ENCODE results near the gene MRTFA. TPM values are rescaled to one million over a fixed set of nuclear protein-coding genes. Genes with fewer than 3 reads are reported as not detected.
"Not testable (repeated sequence)": the region's sequence is repeated elsewhere in the genome, so short reads cannot be mapped to it uniquely, and the experiment has no call there.

MRTFA gene
- polyA plus RNA-seq (ENCODE audit: insufficient read length): 22.7 TPM
- long read RNA-seq, donor 1, partial matches to known transcripts: 11 of 12 reads
- long read RNA-seq, donor 1, other reads (novel, unspliced or antisense): 0 of 12 reads
- long read RNA-seq, donor 2, partial matches to known transcripts: 5 of 7 reads
- long read RNA-seq, donor 2, other reads (novel, unspliced or antisense): 0 of 7 reads
- long read RNA-seq, donor 3, partial matches to known transcripts: 0 of 2 reads
- long read RNA-seq, donor 3, other reads (novel, unspliced or antisense): 0 of 2 reads
- long read RNA-seq, donor 4: 0 reads
- long read RNA-seq, donor 5, full-length matches to known transcripts: 3 of 3 reads
- long read RNA-seq, donor 5, partial matches to known transcripts: 0 of 3 reads
- long read RNA-seq, donor 5, other reads (novel, unspliced or antisense): 0 of 3 reads
- long read RNA-seq, donor 6, partial matches to known transcripts: 5 of 7 reads
- long read RNA-seq, donor 6, other reads (novel, unspliced or antisense): 0 of 7 reads
- long read RNA-seq, donor 7, partial matches to known transcripts: 6 of 6 reads
- long read RNA-seq, donor 7, other reads (novel, unspliced or antisense): 0 of 6 reads
- long read RNA-seq, donor 8, full-length matches to known transcripts: 3 of 3 reads
- long read RNA-seq, donor 8, partial matches to known transcripts: 0 of 3 reads
- long read RNA-seq, donor 8, other reads (novel, unspliced or antisense): 0 of 3 reads

- peak; percentile 100 for DNase-seq
Measured at GRCh38 chr22:40636380-40637182, at the start of gene MRTFA. TSS of gene MRTFA (minus strand) at chr22:40636719.

- no peak for DNase-seq
Measured at GRCh38 chr22:40685406-40685805, 48.9 kb upstream of the MRTFA start.

GRCh38 chr22:40684728-40685127, 48.2 kb upstream of the MRTFA start:
- DNase-seq: no peak

DNA sequence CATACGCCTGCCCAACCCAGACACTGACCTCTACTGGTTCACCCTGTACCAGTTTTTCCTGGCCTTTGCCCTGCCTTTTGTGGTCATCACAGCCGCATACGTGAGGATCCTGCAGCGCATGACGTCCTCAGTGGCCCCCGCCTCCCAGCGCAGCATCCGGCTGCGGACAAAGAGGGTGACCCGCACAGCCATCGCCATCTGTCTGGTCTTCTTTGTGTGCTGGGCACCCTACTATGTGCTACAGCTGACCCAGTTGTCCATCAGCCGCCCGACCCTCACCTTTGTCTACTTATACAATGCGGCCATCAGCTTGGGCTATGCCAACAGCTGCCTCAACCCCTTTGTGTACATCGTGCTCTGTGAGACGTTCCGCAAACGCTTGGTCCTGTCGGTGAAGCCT, 44.9 kb upstream of the MRTFA start:
- no peak for DNase-seq

DNA sequence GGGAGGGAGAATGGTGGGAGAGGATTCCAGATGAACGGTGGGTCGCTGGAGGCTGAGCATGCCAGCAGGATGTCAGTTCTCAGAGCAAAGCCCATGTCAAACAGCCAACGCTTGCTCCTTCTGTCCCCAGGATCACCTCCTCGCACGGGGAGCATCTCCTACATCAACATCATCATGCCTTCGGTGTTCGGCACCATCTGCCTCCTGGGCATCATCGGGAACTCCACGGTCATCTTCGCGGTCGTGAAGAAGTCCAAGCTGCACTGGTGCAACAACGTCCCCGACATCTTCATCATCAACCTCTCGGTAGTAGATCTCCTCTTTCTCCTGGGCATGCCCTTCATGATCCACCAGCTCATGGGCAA, 44.3 kb upstream of the MRTFA start:
- no peak for DNase-seq

DNA sequence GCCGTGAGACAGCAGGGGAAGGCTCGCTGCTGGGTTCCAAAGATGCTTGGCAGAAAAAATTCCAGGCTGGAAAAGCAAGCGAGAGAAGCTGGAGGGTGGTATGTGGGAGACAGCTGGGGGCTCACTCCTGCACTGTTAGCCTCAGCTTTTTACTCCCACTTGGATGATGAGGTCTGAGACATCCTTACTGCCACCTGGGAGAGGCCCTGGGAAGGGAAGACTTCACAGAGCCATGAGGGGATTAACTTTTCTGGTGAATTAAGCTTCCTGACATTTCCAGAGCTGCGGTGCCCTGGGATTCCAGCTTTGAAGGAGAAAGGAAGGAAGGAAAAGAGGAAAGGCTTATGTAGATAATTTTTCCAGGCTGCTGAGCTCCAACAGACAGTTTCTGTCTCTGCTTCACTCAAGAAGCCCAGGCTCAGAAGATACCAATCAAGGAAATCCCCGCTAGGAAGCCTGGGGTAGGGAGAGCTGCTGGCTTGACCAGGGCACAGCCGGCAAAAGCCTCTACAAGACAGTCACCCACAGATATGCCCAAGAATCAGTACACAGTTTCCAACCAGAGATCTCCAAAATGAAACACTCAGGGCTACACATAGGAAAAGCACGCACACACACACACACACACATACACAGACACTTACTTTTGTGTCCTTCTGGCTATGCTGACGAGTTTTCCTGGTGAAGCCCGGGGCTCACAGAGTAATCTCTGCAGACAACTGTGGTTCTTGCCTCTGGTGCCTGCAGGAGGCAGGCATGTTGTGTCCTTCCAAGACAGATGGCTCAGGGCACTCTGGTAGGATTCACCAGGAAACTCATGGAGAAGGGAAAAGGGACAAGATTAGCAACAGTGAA, 43.7 kb upstream of the MRTFA start:
- DNase-seq: no peak

- DNase-seq: no peak
Measured at GRCh38 chr22:40679249-40679963, 42.9 kb upstream of the MRTFA start, which contains the start of gene MCHR1. TSS of gene MCHR1 (plus strand) at chr22:40679484. CDS start at chr22:40679653, 169 bp downstream.

- no peak for DNase-seq
Measured at GRCh38 chr22:40678493-40679248, 42.2 kb upstream of the MRTFA start.

- no peak for DNase-seq
Measured at GRCh38 chr22:40676644-40677043, 40.1 kb upstream of the MRTFA start.

- DNase-seq: not testable (repeated sequence)
Measured at GRCh38 chr22:40676166-40676565, 39.6 kb upstream of the MRTFA start.

DNA sequence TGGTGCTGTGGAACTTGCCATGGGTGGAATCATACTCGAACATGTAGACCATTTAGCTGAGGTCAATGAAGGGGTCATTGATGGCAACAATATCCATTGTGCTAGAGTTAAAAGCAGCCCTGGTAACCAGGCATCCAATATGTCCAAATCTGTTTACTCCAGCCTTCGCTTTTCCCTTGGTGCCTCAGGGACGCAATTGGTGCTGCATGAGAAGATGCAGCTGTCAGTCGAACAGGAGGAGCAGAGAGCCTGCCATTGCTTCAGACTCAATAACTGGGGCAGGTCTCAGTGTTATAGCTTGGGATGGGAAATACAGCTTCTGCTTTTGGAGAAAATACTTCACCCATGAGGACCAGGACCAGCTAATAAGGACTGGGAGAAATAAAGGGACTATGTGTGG, 37.8 kb upstream of the MRTFA start:
- no peak for DNase-seq

DNA sequence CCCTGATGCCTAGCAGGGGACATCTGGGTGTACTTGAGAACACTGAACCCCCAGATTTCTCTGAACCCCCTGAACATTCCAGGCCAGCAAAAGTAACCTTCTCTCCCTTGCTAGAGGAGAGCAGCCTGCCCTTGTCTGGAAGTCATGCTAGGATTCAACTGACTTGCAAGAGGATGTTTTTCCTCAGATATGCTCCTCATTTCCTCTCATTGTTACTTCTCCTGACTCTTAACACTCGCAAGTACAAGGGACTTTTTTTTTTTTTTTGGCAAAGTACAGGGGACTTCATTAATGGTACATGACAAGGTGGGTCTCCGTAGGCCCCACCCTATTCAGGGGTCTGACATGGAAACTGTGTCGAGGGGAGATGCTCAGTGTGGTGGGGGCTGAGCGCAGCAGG, 36.5 kb upstream of the MRTFA start:
- no peak for DNase-seq

DNA sequence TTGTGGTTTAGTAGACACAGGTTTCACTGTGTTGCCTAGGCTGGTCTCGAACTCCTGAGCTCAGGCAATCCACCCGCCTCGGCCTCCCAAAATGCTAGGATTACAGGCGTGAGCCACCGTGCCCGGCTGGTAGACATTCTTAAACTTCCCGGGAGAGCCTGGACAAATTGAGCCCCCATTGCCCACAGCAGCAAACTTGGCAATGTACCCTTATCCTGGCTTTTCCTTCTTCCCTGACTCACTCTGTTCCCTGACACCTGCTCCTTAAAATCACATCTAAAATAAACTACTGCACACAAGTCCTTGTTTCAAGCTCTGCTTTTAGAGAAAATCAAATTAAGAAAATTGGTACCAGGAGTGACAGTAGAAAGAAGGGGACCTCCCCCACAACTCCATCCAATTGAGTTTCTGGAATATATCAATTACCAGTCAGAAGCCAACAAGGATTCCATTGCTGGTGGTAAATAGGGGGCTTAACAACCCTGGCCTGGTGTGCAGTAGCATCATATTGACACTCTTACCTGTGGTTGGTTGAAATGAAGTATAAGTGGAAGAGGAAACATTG, 35.4 kb upstream of the MRTFA start:
- no peak for DNase-seq

DNA sequence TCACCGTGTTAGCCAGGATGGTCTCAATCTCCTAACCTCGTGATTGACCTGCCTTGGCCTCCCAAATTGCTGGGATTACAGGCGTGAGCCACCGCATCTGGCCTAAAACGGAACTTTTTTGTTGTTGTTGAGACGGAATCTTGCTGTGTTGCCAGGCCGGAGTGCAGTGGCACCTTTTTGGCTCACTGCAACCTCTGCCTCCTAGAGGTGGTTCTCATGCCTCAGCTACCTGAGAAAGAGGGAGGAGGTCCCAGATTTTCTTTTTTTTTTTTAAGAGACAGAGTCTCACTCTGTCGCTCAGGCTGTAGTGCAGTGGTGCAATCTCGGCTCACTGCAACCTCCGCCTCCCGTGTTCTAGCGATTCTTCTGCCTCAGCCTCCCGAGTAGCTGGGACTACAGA, 34.9 kb upstream of the MRTFA start:
- DNase-seq: no peak

DNA sequence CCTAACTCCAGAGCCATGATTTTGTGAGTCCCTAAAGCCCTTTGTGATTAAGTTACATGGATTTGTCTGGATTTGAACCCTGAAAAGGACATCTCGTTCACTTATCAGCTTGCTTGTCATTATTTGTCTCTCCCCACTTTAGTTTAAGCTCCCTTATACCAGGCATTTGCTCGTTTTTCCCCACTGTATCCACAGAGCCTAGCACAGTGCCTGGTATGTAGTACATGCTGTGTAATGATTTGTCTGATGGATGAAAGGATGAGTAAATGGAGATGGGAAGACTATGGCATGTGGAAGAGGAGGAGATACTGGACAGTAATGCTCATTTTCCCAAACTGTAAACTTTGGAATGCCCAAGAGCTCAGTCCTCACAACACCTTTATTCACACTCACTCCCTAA, 33.5 kb upstream of the MRTFA start:
- no peak for DNase-seq

DNA sequence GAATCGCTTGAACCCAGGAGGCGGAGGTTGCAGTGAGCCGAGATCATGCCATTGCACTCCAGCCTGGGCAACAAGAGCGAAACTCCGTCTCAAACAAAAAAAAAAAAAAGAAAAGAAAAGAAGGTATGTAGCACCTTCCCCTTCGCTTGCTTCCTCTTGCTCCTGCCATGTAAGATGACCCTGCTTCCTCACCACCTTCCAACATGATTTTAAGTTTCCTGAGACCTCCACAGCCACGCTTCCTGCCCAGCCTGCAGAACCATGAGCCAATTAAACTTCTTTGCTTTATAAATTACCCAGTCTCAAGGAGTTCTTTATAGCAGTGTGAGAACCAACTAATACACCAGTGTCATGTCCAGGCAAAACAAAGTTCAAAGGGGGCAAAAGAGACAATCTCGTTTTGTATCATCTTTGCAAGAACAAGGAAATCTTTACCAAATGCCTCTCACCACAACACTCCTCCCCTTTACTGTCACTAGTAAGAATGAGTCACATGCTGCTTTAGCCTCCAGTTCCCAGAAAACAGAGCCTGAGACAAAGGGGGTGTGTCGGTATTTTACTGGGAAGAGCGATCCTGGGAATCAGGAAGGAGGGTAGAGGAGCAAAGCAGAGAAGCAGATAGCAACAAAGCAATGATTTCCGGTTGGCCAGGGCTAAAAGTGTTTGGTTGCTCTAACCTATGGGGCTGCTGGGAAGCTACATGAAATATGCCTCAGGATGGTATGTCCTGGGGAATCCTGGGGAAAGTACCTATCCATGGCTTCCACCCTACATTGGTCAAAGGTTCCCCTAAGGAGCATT, 32.3 kb upstream of the MRTFA start:
- DNase-seq: no peak

DNA sequence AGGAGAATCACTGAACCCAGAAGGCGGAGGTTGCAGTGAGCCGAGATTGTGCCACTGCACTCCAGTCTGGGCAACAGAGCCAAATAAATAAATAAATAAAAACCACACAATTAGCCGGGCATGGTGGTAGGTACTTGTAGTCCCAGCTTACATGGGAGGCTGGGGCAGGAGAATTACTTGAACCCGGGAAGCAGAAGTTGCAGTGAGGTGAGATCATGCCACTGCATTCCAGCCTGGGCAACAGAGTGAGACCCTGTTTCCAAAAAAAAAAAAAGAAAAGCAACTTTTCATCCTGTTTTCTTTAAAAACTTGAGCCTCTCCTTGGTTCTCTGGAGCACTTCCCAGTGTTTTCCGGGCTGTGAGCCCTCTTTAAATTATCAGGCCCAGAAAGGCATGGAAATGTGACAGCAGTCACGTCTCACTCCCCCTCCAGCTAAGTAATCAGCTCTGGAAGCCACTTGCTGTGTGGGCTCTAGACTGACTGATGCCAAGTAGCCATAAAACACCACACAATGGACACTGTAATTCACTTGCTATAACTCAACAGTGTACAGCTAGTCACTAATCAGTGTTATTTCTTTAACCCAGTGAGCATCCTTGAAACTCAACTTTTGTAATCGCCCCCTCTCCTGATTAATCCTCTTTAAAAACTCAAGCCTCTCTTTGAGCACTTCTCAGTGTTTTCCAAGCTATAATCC, 29.8 kb upstream of the MRTFA start:
- peak; percentile 75 for DNase-seq

- no peak for DNase-seq
Measured at GRCh38 chr22:40665312-40665711, 28.8 kb upstream of the MRTFA start.

All from left kidney (tissue), 8 donors.